ENCODE measurements around the gene ITM2B. TPM values are rescaled to one million over a fixed set of nuclear protein-coding genes. Genes with fewer than 3 reads are reported as not detected.

ITM2B gene
- total and polyA plus RNA-seq, 4 donors: 371 to 853 (median 469) TPM

DNA sequence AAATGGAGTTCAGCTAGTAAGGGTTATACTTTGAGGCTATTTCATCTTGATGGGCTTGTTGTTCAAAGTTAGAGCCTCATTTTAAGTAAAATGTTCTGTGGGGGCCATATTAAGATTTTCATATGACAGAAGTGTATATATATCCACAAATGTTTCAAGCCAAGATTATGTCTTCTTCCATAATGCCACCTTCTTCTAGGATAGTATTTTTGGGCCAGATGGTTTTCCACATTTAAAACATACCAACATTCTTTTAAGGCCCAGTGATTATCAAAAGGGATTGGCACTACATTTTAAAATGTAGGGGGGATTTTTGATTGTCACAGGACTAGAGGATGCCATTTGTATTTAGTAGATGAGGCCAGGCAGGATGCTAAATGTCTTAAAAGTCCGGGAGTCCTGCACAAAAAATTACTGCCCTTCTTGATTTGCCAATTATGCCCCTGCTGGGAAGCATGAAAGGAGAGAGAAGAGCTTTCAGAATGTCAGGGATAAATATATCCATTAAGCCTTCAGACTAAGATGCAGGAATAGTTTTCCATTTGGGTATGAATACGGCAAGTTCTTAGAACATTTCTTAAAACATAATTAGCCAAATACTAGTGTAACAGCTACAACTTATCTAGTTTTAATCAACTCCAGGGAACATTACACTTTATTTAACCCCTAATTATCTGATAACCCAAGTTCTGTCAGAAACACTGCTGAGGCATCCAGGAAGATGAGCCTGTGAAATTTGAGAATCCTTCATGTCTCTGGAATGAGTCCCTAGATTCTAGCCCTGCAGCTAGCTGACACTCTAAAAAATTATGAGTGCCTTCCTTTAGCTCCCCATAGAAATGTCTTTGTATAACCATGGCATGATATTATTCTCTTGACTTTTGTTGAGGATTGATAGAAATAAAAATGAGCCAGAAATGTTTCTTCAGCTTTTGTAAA is 34.0 kb downstream of the ITM2B start:
- H3K27me3 ChIP-seq (ENCODE audit: control insufficient read depth in 3 of 3, insufficient read depth in 3 of 3, low read length in 2 of 3): no peaks in the 10 kb centered on the region
- no peak for DNase-seq
- no peaks in the 10 kb centered on the region for H3K9me3 ChIP-seq (ENCODE audit: control insufficient read depth in 4 of 4, insufficient read depth in 3 of 4, low read length in 3 of 4)
- 92 to 95% methylated on average over 2 of the region's 2 CpGs for WGBS, 2 donors
- ATAC-seq (ENCODE audit: insufficient read depth, low FRiP score): no peak
- H3K27ac ChIP-seq (ENCODE audit: low read depth in 1 of 2, low read length in 1 of 2): no peak overlapping the region
- H3K36me3 ChIP-seq (ENCODE audit: control insufficient read depth in 4 of 4, insufficient read depth in 4 of 4, low read length in 4 of 4): peaks cover 13 to 42% (median 28%) of the 10 kb centered on the region in 4 donors
- no peak overlapping the region for H3K4me3 ChIP-seq
- H3K9ac ChIP-seq (ENCODE audit: insufficient read depth in 1 of 2, low read length in 2 of 2): no peak overlapping the region
- TF ChIP-seq, protein P1, sequence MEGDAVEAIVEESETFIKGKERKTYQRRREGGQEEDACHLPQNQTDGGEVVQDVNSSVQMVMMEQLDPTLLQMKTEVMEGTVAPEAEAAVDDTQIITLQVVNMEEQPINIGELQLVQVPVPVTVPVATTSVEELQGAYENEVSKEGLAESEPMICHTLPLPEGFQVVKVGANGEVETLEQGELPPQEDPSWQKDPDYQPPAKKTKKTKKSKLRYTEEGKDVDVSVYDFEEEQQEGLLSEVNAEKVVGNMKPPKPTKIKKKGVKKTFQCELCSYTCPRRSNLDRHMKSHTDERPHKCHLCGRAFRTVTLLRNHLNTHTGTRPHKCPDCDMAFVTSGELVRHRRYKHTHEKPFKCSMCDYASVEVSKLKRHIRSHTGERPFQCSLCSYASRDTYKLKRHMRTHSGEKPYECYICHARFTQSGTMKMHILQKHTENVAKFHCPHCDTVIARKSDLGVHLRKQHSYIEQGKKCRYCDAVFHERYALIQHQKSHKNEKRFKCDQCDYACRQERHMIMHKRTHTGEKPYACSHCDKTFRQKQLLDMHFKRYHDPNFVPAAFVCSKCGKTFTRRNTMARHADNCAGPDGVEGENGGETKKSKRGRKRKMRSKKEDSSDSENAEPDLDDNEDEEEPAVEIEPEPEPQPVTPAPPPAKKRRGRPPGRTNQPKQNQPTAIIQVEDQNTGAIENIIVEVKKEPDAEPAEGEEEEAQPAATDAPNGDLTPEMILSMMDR (IDR thresholded peaks at IDR 0.05; ENCODE audit: control extremely low read depth, extremely low read depth): no peak
- H3K4me1 ChIP-seq (ENCODE audit: control insufficient read depth in 5 of 5, insufficient read depth in 5 of 5, low read length in 5 of 5): peaks cover 0 to 10% (median 0%) of the 10 kb centered on the region in 5 donors

DNA sequence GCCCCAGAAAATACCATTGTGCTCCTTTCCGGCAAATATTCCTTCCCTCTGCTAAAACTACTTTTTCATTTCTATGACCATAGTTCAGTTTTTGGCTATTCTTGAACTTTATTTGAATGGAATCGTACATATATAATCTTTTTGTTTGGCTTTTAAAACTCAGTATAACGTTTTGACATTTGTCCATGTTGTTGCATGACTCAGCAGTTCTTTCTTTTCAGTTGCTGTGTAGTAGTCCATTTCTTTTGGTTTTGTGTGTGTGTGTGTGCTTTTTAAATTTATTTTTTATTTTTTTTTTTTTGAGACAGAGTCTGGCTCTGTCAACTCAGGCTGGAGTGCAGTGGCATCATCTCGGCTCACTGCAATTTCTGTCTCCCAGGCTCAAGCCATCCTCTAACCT is 35.0 kb downstream of the ITM2B start:
- DNase-seq: no peak
- ATAC-seq (ENCODE audit: insufficient read depth, low FRiP score): no peak
- H3K27me3 ChIP-seq (ENCODE audit: control insufficient read depth in 3 of 3, insufficient read depth in 3 of 3, low read length in 2 of 3): no peaks in the 10 kb centered on the region
- peaks cover 0 to 13% (median 0%) of the 10 kb centered on the region in 5 donors for H3K4me1 ChIP-seq (ENCODE audit: control insufficient read depth in 5 of 5, insufficient read depth in 5 of 5, low read length in 5 of 5)
- H3K36me3 ChIP-seq (ENCODE audit: control insufficient read depth in 4 of 4, insufficient read depth in 4 of 4, low read length in 4 of 4): peaks cover 13 to 35% (median 21%) of the 10 kb centered on the region in 4 donors
- no peaks in the 10 kb centered on the region for H3K9me3 ChIP-seq (ENCODE audit: control insufficient read depth in 4 of 4, insufficient read depth in 3 of 4, low read length in 3 of 4)
- no peak overlapping the region for H3K27ac ChIP-seq (ENCODE audit: low read depth in 1 of 2, low read length in 1 of 2)
- no peak overlapping the region for H3K4me3 ChIP-seq
- TF ChIP-seq, protein P1 (IDR thresholded peaks at IDR 0.05; ENCODE audit: control extremely low read depth, extremely low read depth): no peak
- 94 to 96% methylated on average over 4 of the region's 4 CpGs for WGBS, 2 donors
- no peak overlapping the region for H3K9ac ChIP-seq (ENCODE audit: insufficient read depth in 1 of 2, low read length in 2 of 2)

DNA sequence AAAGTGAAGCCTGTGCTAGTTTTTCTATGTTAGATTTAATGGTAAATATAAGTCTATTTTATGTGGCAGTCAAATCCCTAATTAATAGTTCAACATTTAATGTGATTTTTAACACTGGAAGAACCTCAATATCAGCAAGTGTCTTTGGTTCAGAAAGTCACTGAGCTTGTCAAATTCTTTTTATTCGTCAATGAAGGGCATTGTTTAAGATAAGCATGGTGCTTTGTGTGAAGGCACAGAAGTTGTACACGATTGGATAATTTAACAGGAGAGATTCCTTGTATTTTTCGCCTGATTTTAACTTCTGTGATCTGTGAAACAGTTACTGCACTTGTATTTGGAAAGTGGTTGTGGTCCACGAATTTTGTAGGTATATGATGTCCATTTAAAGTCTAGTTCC is 40.3 kb downstream of the ITM2B start:
- ATAC-seq (ENCODE audit: insufficient read depth, low FRiP score): no peak
- H3K36me3 ChIP-seq (ENCODE audit: control insufficient read depth in 4 of 4, insufficient read depth in 4 of 4, low read length in 4 of 4): peaks cover 4 to 11% (median 8%) of the 10 kb centered on the region in 4 donors
- 90 to 98% methylated on average over 4 of the region's 4 CpGs for WGBS, 2 donors

More for the DNA sequence above, 40.3 kb downstream of the ITM2B start:
- H3K9ac ChIP-seq (ENCODE audit: insufficient read depth in 1 of 2, low read length in 2 of 2): no peak overlapping the region
- TF ChIP-seq, protein P1 (IDR thresholded peaks at IDR 0.05; ENCODE audit: control extremely low read depth, extremely low read depth): no peak
- no peaks in the 10 kb centered on the region for H3K9me3 ChIP-seq (ENCODE audit: control insufficient read depth in 4 of 4, insufficient read depth in 3 of 4, low read length in 3 of 4)
- H3K27me3 ChIP-seq (ENCODE audit: control insufficient read depth in 3 of 3, insufficient read depth in 3 of 3, low read length in 2 of 3): no peaks in the 10 kb centered on the region
- DNase-seq: no peak
- H3K4me3 ChIP-seq: no peak overlapping the region
- H3K27ac ChIP-seq (ENCODE audit: low read depth in 1 of 2, low read length in 1 of 2): no peak overlapping the region
- peaks cover 0 to 3% (median 0%) of the 10 kb centered on the region in 5 donors for H3K4me1 ChIP-seq (ENCODE audit: control insufficient read depth in 5 of 5, insufficient read depth in 5 of 5, low read length in 5 of 5)
